ENCODE measurements around the gene PCBP3.

PCBP3 gene

GRCh38 chr21:45945066-45945867, 301.7 kb downstream of the PCBP3 start:
- Histone ChIP-seq H3K4me2 (ENCODE audit: low read length) (no peak overlapping the region), H3K4ac (ENCODE audit: low read depth, low read length) (no peak overlapping the region), H3K4me1 (ENCODE audit: control insufficient read depth in 1 of 2, insufficient read depth in 2 of 2, low read length in 2 of 2) (no peaks in the 10 kb centered on the region), H3K27me3 (ENCODE audit: insufficient read depth, low read length) (no peaks in the 10 kb centered on the region), H3K18ac (ENCODE audit: low read length) (no peak overlapping the region), H3K27ac (ENCODE audit: low read depth, low read length) (no peak overlapping the region), H3K79me2 (ENCODE audit: control insufficient read depth, insufficient read depth, low read length, poor library complexity) (no peaks in the 10 kb centered on the region), H3K36me3 (ENCODE audit: control insufficient read depth in 1 of 2, insufficient read depth in 2 of 2, low read length in 2 of 2) (no peaks in the 10 kb centered on the region), H3K9ac (ENCODE audit: low read length) (no peak overlapping the region), H4K8ac (ENCODE audit: low read depth, low read length) (no peak overlapping the region), H3K23ac (ENCODE audit: low read length) (no peak overlapping the region), H3K4me3 (ENCODE audit: low read depth, low read length) (no peak overlapping the region), H2BK5ac (ENCODE audit: low read depth, low read length, poor library complexity) (no peak overlapping the region), H3K9me3 (ENCODE audit: insufficient read depth, low read depth, low read length) (peaks cover 11% of the 10 kb centered on the region), H2AFZ (ENCODE audit: insufficient read depth, low read length, poor library complexity) (no peak overlapping the region), H3K79me1 (ENCODE audit: low read length) (no peaks in the 10 kb centered on the region), H4K91ac (ENCODE audit: low read depth, low read length) (no peak overlapping the region), H2BK12ac (ENCODE audit: low read length) (no peak overlapping the region), H4K12ac (ENCODE audit: low read depth, low read length) (no peak overlapping the region), H3K14ac (ENCODE audit: low read length) (no peak overlapping the region), H2BK120ac (ENCODE audit: insufficient read depth, low read length, poor library complexity) (no peak overlapping the region), H2AK5ac (ENCODE audit: low read length) (no peak overlapping the region)
- no CpG with 5 or more reads among the region's 24 CpGs for WGBS (ENCODE audit: extremely low coverage, insufficient coverage, insufficient read length)
- DNase-seq, result no peak

GRCh38 chr21:45945868-45946210, 302.3 kb downstream of the PCBP3 start:
- Histone ChIP-seq H2AK5ac (ENCODE audit: low read length) (no peak overlapping the region), H3K9ac (ENCODE audit: low read length) (no peak overlapping the region), H4K91ac (ENCODE audit: low read depth, low read length) (no peak overlapping the region), H3K9me3 (ENCODE audit: insufficient read depth, low read depth, low read length) (peaks cover 11% of the 10 kb centered on the region), H3K4ac (ENCODE audit: low read depth, low read length) (no peak overlapping the region), H3K4me1 (ENCODE audit: control insufficient read depth in 1 of 2, insufficient read depth in 2 of 2, low read length in 2 of 2) (no peaks in the 10 kb centered on the region), H3K18ac (ENCODE audit: low read length) (no peak overlapping the region), H3K14ac (ENCODE audit: low read length) (no peak overlapping the region), H3K79me1 (ENCODE audit: low read length) (no peaks in the 10 kb centered on the region), H3K27me3 (ENCODE audit: insufficient read depth, low read length) (no peaks in the 10 kb centered on the region), H2AFZ (ENCODE audit: insufficient read depth, low read length, poor library complexity) (no peak overlapping the region), H2BK12ac (ENCODE audit: low read length) (no peak overlapping the region), H2BK5ac (ENCODE audit: low read depth, low read length, poor library complexity) (no peak overlapping the region), H4K8ac (ENCODE audit: low read depth, low read length) (no peak overlapping the region), H3K23ac (ENCODE audit: low read length) (no peak overlapping the region), H3K79me2 (ENCODE audit: control insufficient read depth, insufficient read depth, low read length, poor library complexity) (no peaks in the 10 kb centered on the region), H3K27ac (ENCODE audit: low read depth, low read length) (no peak overlapping the region), H3K36me3 (ENCODE audit: control insufficient read depth in 1 of 2, insufficient read depth in 2 of 2, low read length in 2 of 2) (no peaks in the 10 kb centered on the region), H2BK120ac (ENCODE audit: insufficient read depth, low read length, poor library complexity) (no peak overlapping the region), H3K4me2 (ENCODE audit: low read length) (no peak overlapping the region), H3K4me3 (ENCODE audit: low read depth, low read length) (no peak overlapping the region), H4K12ac (ENCODE audit: low read depth, low read length) (no peak overlapping the region)
- no peak for DNase-seq
- no CpG with 5 or more reads among the region's 12 CpGs for WGBS (ENCODE audit: extremely low coverage, insufficient coverage, insufficient read length)

DNA sequence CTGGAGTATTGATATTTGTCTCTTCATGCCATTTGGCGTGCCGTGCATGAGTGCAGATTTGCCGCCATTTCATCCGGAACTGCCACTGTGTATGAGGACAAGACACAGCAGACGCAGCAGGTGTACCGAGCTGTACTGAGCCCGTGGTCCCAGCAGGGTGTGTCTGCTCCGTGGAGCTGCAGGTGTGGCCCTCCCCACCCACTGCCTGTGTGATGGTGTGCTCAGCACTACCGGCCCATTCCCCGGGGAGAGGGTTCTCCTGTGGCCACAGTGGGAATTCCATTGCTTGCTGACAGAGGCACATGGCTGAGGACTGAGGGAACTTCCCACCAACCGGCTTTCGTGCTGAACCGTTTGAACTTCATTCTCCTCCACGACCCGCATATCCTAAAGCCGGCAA, 303.8 kb downstream of the PCBP3 start:
- Histone ChIP-seq H2BK5ac (ENCODE audit: low read depth, low read length, poor library complexity) (no peak overlapping the region), H4K8ac (ENCODE audit: low read depth, low read length) (no peak overlapping the region), H4K12ac (ENCODE audit: low read depth, low read length) (no peak overlapping the region), H3K27me3 (ENCODE audit: insufficient read depth, low read length) (no peaks in the 10 kb centered on the region), H3K9ac (ENCODE audit: low read length) (peak overlapping the region; percentile 9), H3K4me2 (ENCODE audit: low read length) (no peak overlapping the region), H3K79me2 (ENCODE audit: control insufficient read depth, insufficient read depth, low read length, poor library complexity) (no peaks in the 10 kb centered on the region), H3K4ac (ENCODE audit: low read depth, low read length) (no peak overlapping the region), H3K14ac (ENCODE audit: low read length) (no peak overlapping the region), H3K18ac (ENCODE audit: low read length) (no peak overlapping the region), H2BK12ac (ENCODE audit: low read length) (no peak overlapping the region), H3K4me3 (ENCODE audit: low read depth, low read length) (no peak overlapping the region), H2BK120ac (ENCODE audit: insufficient read depth, low read length, poor library complexity) (no peak overlapping the region), H3K23ac (ENCODE audit: low read length) (no peak overlapping the region), H3K4me1 (ENCODE audit: control insufficient read depth in 1 of 2, insufficient read depth in 2 of 2, low read length in 2 of 2) (no peaks in the 10 kb centered on the region), H2AK5ac (ENCODE audit: low read length) (no peak overlapping the region), H4K91ac (ENCODE audit: low read depth, low read length) (no peak overlapping the region), H2AFZ (ENCODE audit: insufficient read depth, low read length, poor library complexity) (no peak overlapping the region), H3K79me1 (ENCODE audit: low read length) (no peaks in the 10 kb centered on the region), H3K36me3 (ENCODE audit: control insufficient read depth in 1 of 2, insufficient read depth in 2 of 2, low read length in 2 of 2) (no peaks in the 10 kb centered on the region), H3K9me3 (ENCODE audit: insufficient read depth, low read depth, low read length) (peaks cover 9% of the 10 kb centered on the region), H3K27ac (ENCODE audit: low read depth, low read length) (no peak overlapping the region)
- DNase-seq, result no peak
- no CpG with 5 or more reads among the region's 16 CpGs for WGBS (ENCODE audit: extremely low coverage, insufficient coverage, insufficient read length)

DNA sequence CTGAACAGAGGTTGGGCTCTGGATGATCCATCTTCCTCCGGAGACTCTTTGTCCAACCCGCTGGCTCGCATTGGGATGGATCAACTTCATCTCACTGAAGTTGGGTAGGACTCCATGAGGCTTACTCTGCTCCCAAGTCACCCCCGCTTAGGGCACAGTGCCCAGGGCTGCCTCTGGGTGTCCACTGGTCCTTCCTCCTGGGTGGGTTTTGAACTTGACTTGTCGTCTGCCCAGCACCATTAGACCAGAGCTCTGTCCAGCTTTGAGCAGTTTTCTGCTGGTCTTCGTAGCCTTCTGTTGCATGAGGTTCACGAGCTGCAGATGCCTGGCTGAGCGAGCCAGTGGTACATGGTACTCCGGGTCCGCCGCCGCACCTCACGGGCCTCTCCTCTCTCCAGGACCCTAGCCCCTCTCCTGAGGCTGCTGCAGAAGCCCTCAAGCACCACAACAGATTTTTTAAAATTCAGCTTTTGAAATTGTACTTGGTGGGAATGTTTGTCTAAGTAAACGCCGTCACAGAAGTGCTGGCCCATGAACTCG, 304.3 kb downstream of the PCBP3 start:
- H3K27me3 ChIP-seq (ENCODE audit: insufficient read depth, low read length), result no peaks in the 10 kb centered on the region
- no peak overlapping the region for H3K23ac ChIP-seq (ENCODE audit: low read length)
- H3K4me3 ChIP-seq (ENCODE audit: low read depth, low read length), result no peak overlapping the region
- no peak for DNase-seq
- no peak overlapping the region for H2BK120ac ChIP-seq (ENCODE audit: insufficient read depth, low read length, poor library complexity)
- H3K18ac ChIP-seq (ENCODE audit: low read length), result no peak overlapping the region
- H3K36me3 ChIP-seq (ENCODE audit: control insufficient read depth in 1 of 2, insufficient read depth in 2 of 2, low read length in 2 of 2), result no peaks in the 10 kb centered on the region
- H3K79me2 ChIP-seq (ENCODE audit: control insufficient read depth, insufficient read depth, low read length, poor library complexity), result no peaks in the 10 kb centered on the region
- no peak overlapping the region for H3K4me2 ChIP-seq (ENCODE audit: low read length)
- no peaks in the 10 kb centered on the region for H3K79me1 ChIP-seq (ENCODE audit: low read length)
- H2AFZ ChIP-seq (ENCODE audit: insufficient read depth, low read length, poor library complexity), result no peak overlapping the region
- no peak overlapping the region for H2BK12ac ChIP-seq (ENCODE audit: low read length)
- no peak overlapping the region for H3K9ac ChIP-seq (ENCODE audit: low read length)
- H2AK5ac ChIP-seq (ENCODE audit: low read length), result no peak overlapping the region
- no peak overlapping the region for H3K27ac ChIP-seq (ENCODE audit: low read depth, low read length)
- H3K4me1 ChIP-seq (ENCODE audit: control insufficient read depth in 1 of 2, insufficient read depth in 2 of 2, low read length in 2 of 2), result no peaks in the 10 kb centered on the region
- no peak overlapping the region for H4K8ac ChIP-seq (ENCODE audit: low read depth, low read length)
- WGBS (ENCODE audit: extremely low coverage, insufficient coverage, insufficient read length), result no CpG with 5 or more reads among the region's 16 CpGs
- peaks cover 9% of the 10 kb centered on the region for H3K9me3 ChIP-seq (ENCODE audit: insufficient read depth, low read depth, low read length)
- H4K91ac ChIP-seq (ENCODE audit: low read depth, low read length), result no peak overlapping the region
- no peak overlapping the region for H2BK5ac ChIP-seq (ENCODE audit: low read depth, low read length, poor library complexity)
- H3K14ac ChIP-seq (ENCODE audit: low read length), result no peak overlapping the region
- H4K12ac ChIP-seq (ENCODE audit: low read depth, low read length), result no peak overlapping the region
- no peak overlapping the region for H3K4ac ChIP-seq (ENCODE audit: low read depth, low read length)
